GM21526 (cell line): Measurements from ENCODE around the gene OVCA2.

Source experiments
- ATAC-seq: cut with Tn5 transposase; IDR thresholded peaks from one replicate; pipeline ENCODE4 v1.9.1; 2021; ENCODE audit warnings: moderate library complexity; ENCODE audit not compliant: unreplicated experiment, low FRiP score

OVCA2 gene

GRCh38 chr17:2081564-2081963, 39.7 kb downstream of the OVCA2 start:
- ATAC-seq = no peak

- ATAC-seq = no peak
Observed at GRCh38 chr17:2082003-2082781, 40.4 kb downstream of the OVCA2 start.

- ATAC-seq = no peak
Observed at GRCh38 chr17:2083613-2084035, 41.8 kb downstream of the OVCA2 start.

GRCh38 chr17:2084036-2084765, 42.4 kb downstream of the OVCA2 start:
- no peak for ATAC-seq

- ATAC-seq = no peak
Observed at GRCh38 chr17:2084766-2085647, 43.2 kb downstream of the OVCA2 start.

- ATAC-seq = no peak
Observed at GRCh38 chr17:2085648-2085949, 43.8 kb downstream of the OVCA2 start.

GRCh38 chr17:2086306-2086705, 44.5 kb downstream of the OVCA2 start:
- no peak for ATAC-seq

- ATAC-seq = no peak
Observed at GRCh38 chr17:2087597-2088211, 45.9 kb downstream of the OVCA2 start.

- peak; percentile 12 for ATAC-seq
Observed at GRCh38 chr17:2089021-2089422, 47.2 kb downstream of the OVCA2 start.

- no peak for ATAC-seq
Observed at GRCh38 chr17:2090210-2090641, 48.4 kb downstream of the OVCA2 start.

GRCh38 chr17:2090804-2091534, 49.1 kb downstream of the OVCA2 start:
- no peak for ATAC-seq

- ATAC-seq = no peak
Observed at GRCh38 chr17:2092253-2092652, 50.4 kb downstream of the OVCA2 start.
